NCI-H2196 treated with DMSO at 0.1 percent for 48 hours (cell line): Measurements from ENCODE around the gene PELI2.

ENCODE experiments used
- DNase-seq: peaks from one replicate; lab custom pipeline; 2025; ENCODE audit not compliant: unreplicated experiment; lab: John Stamatoyannopoulos, UW

PELI2 gene

DNA sequence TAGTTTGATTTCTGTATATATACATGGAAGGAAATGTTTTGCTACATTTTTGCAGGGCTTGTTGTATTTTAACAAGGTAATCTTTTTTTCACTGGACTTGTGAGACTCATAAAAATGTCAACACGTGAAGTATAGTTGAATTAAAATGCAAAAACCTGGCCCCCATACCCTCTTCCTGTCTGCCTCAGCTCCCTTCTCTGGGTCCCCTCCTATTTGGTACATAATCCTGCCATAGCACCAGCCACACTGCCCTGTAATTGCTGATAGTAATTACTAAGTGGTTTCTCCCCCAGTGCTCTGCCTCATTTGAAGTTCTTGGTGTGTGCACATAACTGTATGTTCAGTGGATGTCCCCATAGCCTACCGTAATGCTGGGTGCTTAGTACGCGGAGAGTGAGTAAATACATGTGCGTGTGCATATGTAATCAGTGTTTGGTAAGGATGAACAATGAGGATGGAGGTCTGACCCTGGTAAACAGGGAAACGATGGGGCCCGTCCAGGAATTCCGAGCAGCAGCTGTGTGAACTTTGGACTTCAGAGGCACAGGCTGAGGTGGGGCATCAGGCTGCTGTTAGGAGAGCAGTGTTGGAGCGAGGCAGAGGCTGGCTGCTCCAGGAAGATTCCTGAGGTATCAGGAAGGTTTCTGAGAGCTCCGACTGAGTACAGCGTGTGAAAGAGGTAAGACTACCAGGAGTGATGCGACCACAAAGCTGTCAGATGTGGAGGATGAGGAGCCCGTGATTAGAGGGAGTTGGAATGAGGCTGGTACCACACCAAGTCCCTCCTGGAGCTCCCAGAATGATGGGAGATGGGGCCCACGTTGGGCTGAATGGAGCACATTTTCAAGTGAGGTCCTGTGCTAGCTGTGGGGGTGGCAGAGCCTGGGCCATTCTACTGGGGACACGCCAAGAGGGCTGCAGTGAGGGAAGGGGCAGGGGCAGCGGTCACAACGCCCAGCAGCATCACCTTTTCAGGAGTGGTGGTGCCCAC, 106.8 kb downstream of the PELI2 start:
- DNase-seq, result no peak

DNA sequence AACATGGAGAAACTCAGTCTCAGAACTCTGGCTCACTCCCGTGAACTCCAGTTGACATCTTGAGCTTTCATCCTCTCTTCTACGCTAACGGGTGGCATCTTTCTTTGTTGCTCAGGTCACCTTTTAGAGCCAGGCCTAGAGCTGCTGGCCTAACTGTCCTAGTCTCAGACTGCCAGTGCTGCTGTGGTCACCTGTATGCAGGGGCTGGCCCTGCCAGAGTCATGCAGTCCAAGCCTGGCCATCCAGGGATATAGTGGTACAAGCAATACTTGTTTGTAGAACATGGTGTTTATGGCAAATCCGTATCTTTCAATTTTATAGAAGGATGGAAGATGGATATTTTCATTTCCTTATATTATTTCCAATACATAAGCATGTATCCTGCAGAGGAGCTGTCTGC, 117.2 kb downstream of the PELI2 start:
- DNase-seq, result no peak

DNA sequence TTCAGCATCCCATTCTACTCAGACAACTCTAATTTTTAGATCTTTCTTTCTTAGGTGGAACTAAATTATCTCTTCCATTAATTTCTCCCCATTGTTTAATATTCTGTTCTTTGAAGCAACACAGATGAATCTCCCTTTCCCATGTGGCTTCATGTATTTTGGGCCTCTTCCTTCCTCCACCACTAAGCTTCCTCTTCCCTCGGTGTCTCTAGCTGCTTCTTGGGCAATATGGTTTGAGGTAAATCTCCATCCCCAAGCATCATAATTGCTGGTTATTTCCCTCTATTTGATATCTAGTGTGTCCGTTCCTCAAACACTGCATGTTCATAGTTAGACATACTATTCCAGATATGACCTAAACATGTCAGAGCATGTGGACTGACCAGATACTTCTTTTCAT, 119.2 kb downstream of the PELI2 start:
- DNase-seq, result no peak

DNA sequence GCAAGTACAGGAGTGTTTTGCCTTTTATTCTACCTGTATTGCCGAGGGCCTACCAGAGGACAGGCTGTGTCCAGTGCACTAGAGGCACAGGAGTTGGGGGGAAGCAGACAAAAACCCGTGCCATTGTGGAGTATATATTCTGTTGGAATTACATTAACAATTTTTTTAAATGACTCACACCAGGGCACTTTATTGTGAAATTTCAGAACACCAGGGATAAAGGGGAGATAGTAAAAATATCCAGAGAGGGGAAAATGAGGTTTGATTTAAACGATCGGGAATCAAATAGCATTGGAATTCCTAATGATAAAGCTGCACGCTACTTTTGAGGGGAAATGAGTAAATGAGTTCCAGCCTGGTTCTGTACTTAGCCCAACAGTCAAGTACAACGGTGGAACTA, 123.2 kb downstream of the PELI2 start:
- DNase-seq, result no peak

DNA sequence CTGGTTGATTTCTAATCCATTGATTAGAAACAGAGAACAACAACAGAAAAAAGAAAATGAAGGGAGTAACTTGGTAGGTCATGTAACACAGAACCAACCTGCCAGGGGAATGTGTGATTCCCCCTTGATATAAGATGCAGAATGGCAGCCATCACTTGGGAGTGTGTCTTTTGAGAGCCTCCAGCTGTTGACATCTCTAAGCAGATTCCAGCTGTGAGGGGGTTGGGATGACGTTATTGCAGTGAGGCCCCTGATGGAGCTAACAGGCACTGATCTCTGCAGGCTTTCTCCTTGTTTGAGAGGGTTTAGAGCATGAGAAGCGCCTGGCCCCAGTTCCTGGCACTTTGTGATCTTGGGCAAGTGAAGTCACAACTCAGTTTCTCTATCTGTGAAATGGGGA, 124.9 kb downstream of the PELI2 start:
- no peak for DNase-seq

DNA sequence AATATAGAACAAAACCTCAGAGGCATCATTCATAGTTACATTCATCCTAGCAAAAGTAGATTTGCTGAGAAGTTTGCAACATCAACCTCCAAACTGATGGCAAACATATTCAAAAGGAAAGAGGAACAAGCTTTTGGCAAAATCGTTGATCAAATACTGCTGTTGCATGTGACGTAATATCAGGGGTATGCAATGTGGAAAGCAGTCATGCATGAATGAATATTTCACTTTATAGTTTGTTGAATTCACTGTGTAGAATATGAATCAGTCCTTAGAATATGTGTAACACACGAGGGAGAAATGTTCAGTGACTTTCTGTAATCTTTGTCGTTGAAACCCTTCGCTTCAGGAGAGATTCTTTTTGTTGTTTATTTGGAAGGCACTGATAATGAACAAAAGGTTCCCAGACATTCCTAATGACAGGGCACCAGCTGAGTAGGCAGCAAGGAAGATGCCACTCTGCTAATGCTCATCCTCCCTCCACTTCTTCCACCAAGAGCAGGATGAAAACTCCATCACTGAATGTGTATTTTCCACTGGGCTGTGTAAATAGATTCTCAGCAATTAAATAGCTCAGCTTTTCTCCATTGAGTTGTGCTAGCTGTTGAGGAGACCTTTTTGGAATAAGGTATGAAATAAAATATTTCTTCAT, 126.1 kb downstream of the PELI2 start:
- no peak for DNase-seq

DNA sequence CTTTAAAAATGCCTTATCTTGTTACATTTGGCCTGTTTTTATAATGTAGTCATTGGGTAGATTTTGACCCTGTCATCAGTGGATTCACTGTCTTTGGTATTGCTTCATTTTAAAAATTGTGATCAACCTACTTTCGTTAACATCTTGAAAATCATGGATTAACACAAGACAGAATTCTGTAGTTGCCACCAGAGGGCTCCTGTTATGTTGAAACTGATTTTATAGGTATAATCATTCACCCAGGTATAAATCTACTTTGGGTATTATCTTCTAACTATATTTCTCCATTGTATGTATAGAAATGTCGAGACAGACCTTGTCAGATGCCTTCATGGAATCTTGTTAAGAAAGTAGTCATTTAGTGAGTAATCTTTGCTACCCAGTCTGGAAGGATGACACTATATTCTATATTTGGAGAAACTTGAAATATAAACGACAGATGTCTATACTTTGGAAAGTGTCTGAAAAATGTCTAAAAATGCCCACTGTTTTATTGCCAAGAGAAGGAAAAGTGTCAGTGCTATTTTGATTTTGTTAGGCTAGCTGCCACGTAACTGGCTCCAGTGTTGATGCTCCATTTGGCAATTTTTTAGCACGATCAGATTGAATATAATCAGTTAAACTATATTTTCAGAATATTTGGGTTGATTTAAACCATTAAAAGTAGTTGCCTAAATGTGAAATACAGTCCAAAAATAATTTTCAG, 129.4 kb downstream of the PELI2 start:
- DNase-seq, result no peak

DNA sequence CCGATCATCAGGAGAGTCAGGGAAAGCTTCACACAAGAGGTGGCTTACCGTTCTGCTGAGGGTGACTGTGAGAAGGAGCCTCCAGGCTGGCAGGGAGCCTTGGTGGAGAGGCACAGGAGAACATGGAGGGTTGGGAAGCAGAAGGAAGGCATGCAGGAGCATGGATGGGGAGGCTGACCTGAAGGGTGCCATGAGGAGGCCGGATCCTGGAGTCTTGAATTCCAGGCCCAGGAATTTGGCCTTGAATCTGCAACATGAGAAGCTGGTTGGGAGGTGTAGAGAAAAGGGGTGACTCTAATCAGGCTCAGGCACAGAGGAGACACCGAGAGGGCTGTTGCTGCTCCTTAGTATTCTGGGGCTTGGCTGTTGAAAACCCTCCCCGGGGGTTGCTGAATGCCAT, 130.2 kb downstream of the PELI2 start:
- DNase-seq, result no peak

DNA sequence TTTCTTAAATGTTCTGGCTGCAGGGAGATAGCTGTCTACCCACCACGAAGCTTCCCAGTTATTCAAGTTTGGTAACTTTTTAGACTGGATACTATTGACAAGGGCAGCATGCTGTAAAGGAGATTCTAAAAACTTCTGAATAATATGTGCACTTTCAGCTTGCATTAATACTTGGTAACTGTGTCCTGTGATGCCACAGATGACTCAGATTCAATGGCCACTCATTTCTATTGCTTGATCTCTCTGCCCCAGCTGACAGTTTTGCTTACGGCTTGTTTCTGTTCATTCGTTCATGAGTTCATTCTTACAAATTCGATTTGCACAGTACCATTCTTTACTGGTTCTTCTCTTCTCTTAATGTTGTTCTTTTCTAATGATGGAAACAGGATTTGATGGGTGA, 142.8 kb downstream of the PELI2 start:
- no peak for DNase-seq

DNA sequence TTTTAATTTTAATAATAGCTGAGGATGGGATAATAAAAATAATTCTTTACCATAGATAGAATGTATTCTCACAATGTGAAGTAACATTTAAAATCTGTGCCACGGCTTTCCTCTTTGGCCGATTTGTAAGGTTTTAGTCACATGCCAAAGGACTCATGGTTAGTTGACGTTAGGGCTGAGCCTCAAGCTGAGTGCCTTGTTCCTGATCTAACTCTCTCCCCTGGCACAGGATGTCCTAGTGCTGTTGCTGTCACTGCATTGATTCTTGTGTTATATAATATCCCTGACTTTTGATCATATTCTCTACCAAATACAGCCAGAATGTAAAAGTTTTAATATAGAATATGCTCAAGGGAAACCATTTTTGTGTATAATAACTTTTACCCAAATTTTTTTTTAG, 144.3 kb downstream of the PELI2 start:
- no peak for DNase-seq

DNA sequence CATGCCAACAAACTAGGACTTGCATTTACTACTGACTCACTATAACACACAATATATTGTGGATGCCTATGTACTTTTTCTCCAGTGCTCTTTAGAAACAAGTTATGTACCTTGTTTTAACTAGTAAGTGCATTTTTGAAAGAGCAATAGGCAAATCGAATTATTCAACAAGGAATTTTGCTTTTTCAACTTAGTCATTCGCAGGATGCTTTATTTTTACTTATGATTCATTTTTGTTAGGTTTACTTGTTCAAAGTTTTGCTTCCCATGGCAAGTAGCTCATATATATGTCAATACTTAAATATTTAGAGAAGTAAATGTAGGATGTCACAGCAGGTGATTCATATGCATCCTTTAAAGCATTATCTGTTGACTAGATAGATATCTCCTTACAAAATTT, 149.8 kb downstream of the PELI2 start:
- no peak for DNase-seq

DNA sequence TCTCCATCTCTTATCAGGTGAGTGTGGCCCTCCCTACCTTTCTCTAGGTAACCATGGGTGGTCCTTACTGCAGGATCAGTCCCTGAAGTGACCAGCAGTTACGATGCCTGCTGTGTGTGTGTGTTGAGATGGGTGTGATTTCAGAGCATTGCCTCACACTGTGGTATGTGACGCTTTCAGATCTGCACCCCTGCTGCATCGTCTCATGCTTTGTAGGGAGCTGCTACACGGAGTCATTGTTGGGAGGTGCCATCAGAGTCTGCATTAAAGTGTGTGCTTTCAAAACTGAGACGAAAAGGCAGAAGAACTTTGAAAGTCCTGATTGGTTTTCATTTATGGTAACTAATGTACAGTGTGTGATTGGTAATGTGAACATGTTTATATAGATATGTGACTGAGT, 150.5 kb downstream of the PELI2 start:
- DNase-seq, result no peak

DNA sequence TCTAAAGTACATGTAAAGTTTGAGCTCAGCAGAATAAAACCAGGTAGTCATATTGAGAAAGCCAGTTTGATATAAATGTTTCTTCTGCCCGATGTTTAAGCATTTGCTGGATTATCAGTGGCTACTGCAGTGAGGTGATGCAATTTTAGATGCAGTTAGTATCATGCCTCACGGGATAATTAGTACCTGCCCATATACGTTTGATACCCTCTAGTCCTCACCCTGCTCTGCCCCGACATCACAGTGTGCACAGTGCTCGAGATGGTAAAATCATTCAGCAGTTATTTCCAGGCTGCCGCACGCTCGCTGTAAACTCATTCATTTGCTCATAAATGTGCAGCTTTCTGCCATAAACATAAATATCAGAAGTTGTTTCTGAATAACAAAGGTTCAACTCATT, 152.7 kb downstream of the PELI2 start:
- no peak for DNase-seq

DNA sequence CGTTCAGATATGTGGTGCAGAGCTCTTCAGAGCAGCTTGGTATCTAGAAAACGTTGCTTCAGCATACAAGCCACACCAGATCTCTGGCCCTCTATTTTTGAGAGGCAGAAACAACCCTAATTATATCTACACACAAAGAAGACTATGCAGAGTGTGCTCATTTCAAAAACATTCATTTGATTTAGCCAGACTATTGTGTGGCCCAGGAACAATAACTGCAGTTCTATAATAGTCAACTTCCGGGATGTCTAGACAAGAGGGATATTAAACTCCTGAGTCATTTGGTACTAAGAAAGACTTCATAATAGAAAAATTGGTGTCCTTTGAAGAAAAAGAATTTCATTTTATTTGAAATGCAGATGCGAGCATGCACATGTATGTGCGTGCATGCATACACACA, 153.8 kb downstream of the PELI2 start:
- no peak for DNase-seq

DNA sequence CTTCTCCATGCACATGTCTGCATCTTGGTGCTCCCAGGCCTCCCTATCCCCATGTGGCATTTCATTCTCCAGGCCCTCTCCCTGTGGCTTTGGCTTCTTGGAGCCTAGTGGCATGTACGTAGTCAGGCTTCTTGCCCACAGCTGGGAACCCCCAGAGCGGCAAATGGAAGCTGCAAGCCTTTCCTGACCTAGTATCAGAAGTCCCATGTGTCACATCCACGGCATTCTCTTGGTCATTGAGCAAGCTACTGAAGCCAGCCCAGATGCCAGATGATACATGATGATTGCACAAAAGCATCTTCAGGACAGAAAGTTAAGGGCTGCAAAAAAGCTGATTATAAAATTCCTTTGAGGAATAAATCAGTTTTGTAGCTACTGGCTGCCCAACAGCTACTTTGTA, 154.9 kb downstream of the PELI2 start:
- DNase-seq, result no peak

DNA sequence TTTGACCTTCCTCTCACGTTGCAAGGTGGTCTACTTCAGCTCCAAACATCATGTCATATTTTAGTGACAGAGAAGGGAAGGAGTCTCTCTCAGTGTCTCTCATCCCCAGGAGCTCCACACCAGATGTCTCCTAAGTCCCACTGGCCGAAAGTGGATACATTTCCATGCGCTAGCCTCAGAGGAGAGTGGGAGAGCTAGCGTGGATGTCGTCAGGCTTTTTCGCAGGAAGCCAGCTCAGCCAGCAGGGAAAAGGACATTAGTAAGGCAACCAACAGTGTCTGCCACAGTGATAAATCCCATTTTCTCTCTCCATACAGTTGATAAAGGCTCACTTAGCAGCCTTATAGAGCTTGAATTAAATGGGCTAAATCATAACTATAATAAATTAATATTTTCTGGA, 155.7 kb downstream of the PELI2 start:
- DNase-seq, result no peak

DNA sequence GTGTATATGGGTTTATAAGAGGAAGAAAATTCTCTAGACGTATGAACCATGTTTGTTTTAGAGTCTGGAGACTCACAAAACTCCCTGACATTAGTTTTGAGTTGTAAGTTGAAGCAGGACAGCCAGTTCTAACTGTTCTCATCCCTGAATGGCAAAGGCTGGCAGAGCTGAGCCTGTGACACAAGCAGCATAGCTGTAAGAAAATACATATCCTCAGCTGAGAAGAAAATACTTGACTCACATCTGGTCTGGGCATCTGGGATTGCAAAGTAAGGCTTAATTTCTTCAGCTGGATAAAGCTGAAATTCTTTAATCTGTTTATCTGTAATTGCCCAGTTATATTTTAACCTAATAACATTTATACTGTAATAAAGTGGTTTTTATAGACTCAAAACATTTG, 156.3 kb downstream of the PELI2 start:
- DNase-seq, result no peak

DNA sequence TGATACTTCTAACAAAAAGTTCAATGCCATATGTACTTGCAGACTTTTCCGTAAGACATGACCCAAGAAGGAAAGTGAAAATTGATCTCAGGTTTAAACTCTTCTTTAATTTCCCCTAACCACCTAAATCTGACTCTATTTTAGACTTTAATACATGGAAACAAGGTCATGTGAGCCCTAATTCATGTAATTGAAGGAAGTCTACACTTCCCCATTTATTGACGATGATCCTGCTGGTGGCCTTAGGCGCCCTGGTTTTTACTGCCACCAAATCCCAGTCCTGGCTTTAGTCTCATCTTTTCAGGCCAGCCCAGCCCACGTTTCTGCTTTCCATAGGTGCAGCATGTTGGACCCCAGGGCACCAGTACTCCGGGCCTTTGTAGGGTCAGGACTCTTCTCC, 157.9 kb downstream of the PELI2 start:
- no peak for DNase-seq

DNA sequence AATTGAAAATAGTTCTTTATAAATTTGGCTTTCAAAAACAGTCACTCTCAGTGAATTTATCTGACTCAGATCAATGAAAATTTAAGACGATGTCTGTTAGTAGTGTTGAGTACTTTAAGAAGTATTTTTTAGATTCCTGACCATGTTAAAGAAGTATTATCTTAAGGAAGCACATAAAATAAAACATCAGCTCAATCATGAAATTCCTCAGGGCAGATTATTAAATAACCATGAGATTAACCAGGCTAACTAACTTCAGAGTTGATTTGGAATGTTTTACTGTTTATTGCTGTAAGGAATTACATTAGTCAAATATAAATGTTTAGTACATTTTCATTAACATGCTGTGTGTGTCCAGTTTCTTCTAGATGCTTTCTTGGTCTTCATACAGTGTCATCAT, 160.2 kb downstream of the PELI2 start:
- no peak for DNase-seq

DNA sequence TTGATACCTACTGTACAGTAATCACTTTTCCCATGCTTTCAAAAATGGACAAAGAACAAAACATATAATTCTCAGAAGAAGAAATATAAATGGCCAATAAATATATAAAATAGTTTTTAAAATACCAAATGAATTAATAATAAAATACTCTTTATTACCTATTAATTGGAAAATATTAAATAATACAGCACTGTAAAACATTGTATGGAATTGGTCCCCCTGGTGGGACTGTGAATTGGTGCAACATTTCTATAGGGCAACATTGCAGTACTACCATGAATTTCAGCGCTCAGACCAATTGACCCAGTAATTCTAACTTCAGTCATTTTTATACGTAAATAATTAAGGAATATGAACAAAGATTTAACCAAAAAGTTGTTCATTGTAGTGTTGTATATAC, 162.6 kb downstream of the PELI2 start:
- no peak for DNase-seq

DNA sequence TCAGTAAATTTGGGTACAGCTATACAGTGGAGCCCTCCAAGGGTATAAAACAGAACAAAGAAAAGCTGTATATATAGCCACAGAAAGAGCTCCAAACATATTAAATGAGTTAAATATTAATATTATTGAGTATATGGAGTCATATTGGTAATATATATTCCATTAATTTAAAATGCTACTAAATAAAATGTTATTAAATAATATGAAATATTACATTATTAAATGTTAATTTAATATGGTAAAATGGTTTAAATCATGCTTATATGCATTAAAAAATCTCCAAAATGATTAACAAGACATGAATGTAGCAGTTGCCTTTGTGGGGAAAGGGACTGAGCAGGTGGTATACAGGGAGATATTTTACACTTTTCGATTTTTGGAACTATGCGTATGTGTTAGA, 164.0 kb downstream of the PELI2 start:
- no peak for DNase-seq

DNA sequence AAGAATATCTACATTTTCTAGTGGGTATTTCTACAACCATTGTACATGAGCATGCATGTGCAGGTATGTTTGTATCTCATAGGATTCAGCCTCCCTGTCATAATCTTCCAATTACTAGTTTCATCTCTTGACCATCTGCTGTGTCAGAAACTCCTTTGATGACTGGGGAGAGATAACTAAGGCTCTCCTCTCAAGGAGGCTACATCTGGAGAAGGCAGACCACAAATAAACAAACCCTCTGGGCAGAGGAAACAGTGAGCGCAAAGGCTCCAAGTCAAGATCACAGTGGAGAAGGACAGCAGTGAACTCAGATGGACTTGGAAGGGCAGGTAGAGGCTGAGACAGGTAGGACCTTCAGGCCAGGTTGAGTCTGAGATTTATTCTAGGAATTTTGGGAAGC, 166.4 kb downstream of the PELI2 start:
- DNase-seq, result no peak
